Smooth muscle cell (in vitro differentiated cells): Measurements from ENCODE around the gene DISC1. TPM values are rescaled to one million over a fixed set of nuclear protein-coding genes. Genes with fewer than 3 reads are reported as not detected.

Experiments used
- DNase-seq: peaks from one replicate; lab custom pipeline; 2025; ENCODE audit not compliant: unreplicated experiment; lab: John Stamatoyannopoulos, UW
- H2AFZ ChIP-seq: fragments of 200-600 bp; sonication (generic); 2 replicates; pipeline ENCODE4 v1.6.0; 2016; ENCODE audit warnings: antibody characterized with exemption, low read depth, mild to moderate bottlenecking
- H3F3A ChIP-seq: fragments of 200-600 bp; sonication (generic); 2 replicates; pipeline ENCODE4 v1.6.0; 2017; ENCODE audit warnings: antibody characterized with exemption, low read depth
- H3K27ac ChIP-seq: fragments of 200-600 bp; sonication (generic); 2 replicates; pipeline ENCODE4 v1.5.1; 2016; ENCODE audit warnings: low read depth, mild to moderate bottlenecking
- H3K27me3 ChIP-seq: fragments of 200-600 bp; sonication (generic); 2 replicates; pipeline ENCODE4 v1.6.1; 2016; ENCODE audit warnings: low read depth, mild to moderate bottlenecking
- H3K36me3 ChIP-seq: fragments of 200-600 bp; sonication (generic); 2 replicates; pipeline ENCODE4 v1.5.1; 2016; ENCODE audit warnings: low read depth
- H3K4me1 ChIP-seq: fragments of 200-600 bp; sonication (generic); 2 replicates; pipeline ENCODE4 v1.5.1; 2016; ENCODE audit warnings: low read depth
- H3K4me2 ChIP-seq: fragments of 200-600 bp; sonication (generic); 2 replicates; pipeline ENCODE4 v1.6.0; 2016; ENCODE audit warnings: mild to moderate bottlenecking
- H3K4me3 ChIP-seq: fragments of 200-600 bp; sonication (generic); 2 replicates; pipeline ENCODE4 v1.5.1; 2016; ENCODE audit warnings: mild to moderate bottlenecking
- H3K79me2 ChIP-seq: fragments of 200-600 bp; sonication (generic); 2 replicates; pipeline ENCODE4 v1.6.0; 2016; ENCODE audit warnings: low read depth, mild to moderate bottlenecking
- H3K9ac ChIP-seq: fragments of 200-600 bp; sonication (generic); 2 replicates; pipeline ENCODE4 v1.6.0; 2016; ENCODE audit warnings: low read depth
- H3K9me3 ChIP-seq: fragments of 200-600 bp; sonication (generic); replicated peaks from 2 replicates; pipeline ENCODE4 v1.5.1; 2016; ENCODE audit warnings: low read depth
- H4K20me1 ChIP-seq: fragments of 200-600 bp; sonication (generic); 2 replicates; pipeline ENCODE4 v1.6.0; 2016; ENCODE audit warnings: low read depth
- CTCF ChIP-seq: fragments of 200-600 bp; sonication (generic); IDR thresholded peaks from 2 replicates; pipeline ENCODE4 v1.5.1; 2017; ENCODE audit warnings: borderline replicate concordance, mild to moderate bottlenecking, antibody characterized with exemption; ENCODE audit not compliant: insufficient read depth, poor library complexity, severe bottlenecking
- whole genome bisulfite sequencing: methylation state at CpG from one replicate; pipeline ENCODE4 v1.1.7; 2016; ENCODE audit warnings: low lambda C conversion rate; 5-methylcytosine and 5-hydroxymethylcytosine counted together
- polyA plus RNA-seq: library from polyadenylated mRNA; unstranded; fragments of >200 nt; fragmentation: Nextera tagmentation; extraction: Ambion mirVana; gene quantifications from 2 replicates; pipeline ENCODE4 v1.2.1, GENCODE V29; 2016
- total RNA-seq: library from RNA; depleted of rRNA; stranded (reverse); fragments of >200 nt; gene quantifications from 2 replicates; pipeline ENCODE4 v1.2.3, GENCODE V29; 2014

DISC1 gene
- total and polyA plus RNA-seq, 2 experiments from 2014 or later = 0.89 to 4.3 TPM

GRCh38 chr1:231735411-231735810 lies 108.8 kb downstream of the DISC1 start:
- Histone ChIP-seq H3K4me2 (no peak overlapping the region), H2AFZ (no peak overlapping the region), H3K27me3 (no peaks in the 10 kb centered on the region), H3K4me1 (no peaks in the 10 kb centered on the region), H3K9ac (no peak overlapping the region), H3K4me3 (no peak overlapping the region), H3F3A (no peaks in the 10 kb centered on the region), H3K36me3 (no peaks in the 10 kb centered on the region), H3K9me3 (no peaks in the 10 kb centered on the region), H4K20me1 (no peaks in the 10 kb centered on the region), H3K27ac (no peak overlapping the region), H3K79me2 (no peaks in the 10 kb centered on the region)
- no peak for TF ChIP-seq CTCF
- WGBS = 94% methylated on average over 3 of the region's 3 CpGs
- no peak for DNase-seq

GRCh38 chr1:231735941-231736340 lies 109.4 kb downstream of the DISC1 start:
- no peak for TF ChIP-seq CTCF
- WGBS = 90% methylated on average over 2 of the region's 2 CpGs
- no peaks in the 10 kb centered on the region for H3K27me3 ChIP-seq

GRCh38 chr1:231736464-231736863 lies 109.9 kb downstream of the DISC1 start:
- Histone ChIP-seq H3K36me3 (no peaks in the 10 kb centered on the region), H3K4me3 (no peak overlapping the region), H3K4me1 (no peaks in the 10 kb centered on the region), H3K27me3 (no peaks in the 10 kb centered on the region), H3K27ac (no peak overlapping the region), H4K20me1 (no peaks in the 10 kb centered on the region), H3K79me2 (no peaks in the 10 kb centered on the region), H3K9ac (no peak overlapping the region), H3F3A (no peaks in the 10 kb centered on the region), H3K9me3 (no peaks in the 10 kb centered on the region), H2AFZ (no peak overlapping the region), H3K4me2 (no peak overlapping the region)
- TF ChIP-seq CTCF = no peak
- DNase-seq = no peak

More at GRCh38 chr1:231735941-231736340, 109.4 kb downstream of the DISC1 start:
- Histone ChIP-seq H3K27ac (no peak overlapping the region), H3K9ac (no peak overlapping the region), H3K79me2 (no peaks in the 10 kb centered on the region), H3K4me2 (no peak overlapping the region), H3K36me3 (no peaks in the 10 kb centered on the region), H3F3A (no peaks in the 10 kb centered on the region), H3K4me1 (no peaks in the 10 kb centered on the region), H3K4me3 (no peak overlapping the region), H2AFZ (no peak overlapping the region), H4K20me1 (no peaks in the 10 kb centered on the region), H3K9me3 (no peaks in the 10 kb centered on the region)
- no peak for DNase-seq

GRCh38 chr1:231738554-231738953 lies 112.0 kb downstream of the DISC1 start:
- TF ChIP-seq CTCF = no peak
- Histone ChIP-seq H3K36me3 (no peaks in the 10 kb centered on the region), H3K79me2 (no peaks in the 10 kb centered on the region), H3K9me3 (no peaks in the 10 kb centered on the region), H3K27ac (no peak overlapping the region), H3K4me1 (no peaks in the 10 kb centered on the region), H3K4me2 (no peak overlapping the region), H3K27me3 (no peaks in the 10 kb centered on the region), H3K4me3 (no peak overlapping the region), H3F3A (no peaks in the 10 kb centered on the region), H4K20me1 (no peaks in the 10 kb centered on the region), H2AFZ (no peak overlapping the region), H3K9ac (no peak overlapping the region)
- DNase-seq = no peak
- 95% methylated on average over 1 of the region's 1 CpG for WGBS
